DND-41 (cell line): ENCODE data around the gene APOC3.

Experiments used
- ATAC-seq: fragments of 200-7000 bp; cut with Tn5 transposase; 3 replicates; pipeline ENCODE4 v1.9.1; 2021; ENCODE audit warnings: low read depth; ENCODE audit not compliant: insufficient read depth
- DNase-seq: peaks from one replicate; pipeline ENCODE4 v3.0.0-alpha.2; 2020
- H2AFZ ChIP-seq: 2 replicates; pipeline ENCODE4 v1.6.0; 2012; ENCODE audit warnings: low read depth, low read length
- H3K27ac ChIP-seq: 2 replicates; pipeline ENCODE4 v1.5.1; 2012; ENCODE audit warnings: low read length, inconsistent platforms
- H3K27me3 ChIP-seq: fragments of 200-600 bp; sonication (generic); 2 replicates; pipeline ENCODE4 v1.6.0; 2012; ENCODE audit warnings: low read length, mild to moderate bottlenecking, inconsistent platforms; ENCODE audit not compliant: insufficient read depth, poor library complexity
- H3K36me3 ChIP-seq: 2 replicates; pipeline ENCODE4 v1.5.1; 2012; ENCODE audit warnings: low read length, inconsistent platforms; ENCODE audit not compliant: insufficient read depth
- H3K4me1 ChIP-seq: 2 replicates; pipeline ENCODE4 v1.5.1; 2012; ENCODE audit warnings: mild to moderate bottlenecking, low read length; ENCODE audit not compliant: insufficient read depth
- H3K4me2 ChIP-seq: 2 replicates; pipeline ENCODE4 v1.6.0; 2012; ENCODE audit warnings: mild to moderate bottlenecking, moderate library complexity, low read length, inconsistent platforms; ENCODE audit not compliant: insufficient read depth
- H3K4me3 ChIP-seq, 2 experiments: fragments of 200-600 bp in 1 of 2; shearing (Covaris generic) in 1 of 2; 2 replicates each; pipeline ENCODE4 v1.5.1; 2012 to 2016; ENCODE audit warnings: inconsistent platforms in 2 of 2, low read length in 2 of 2, mild to moderate bottlenecking in 2 of 2, low read depth in 1 of 2, moderate library complexity in 1 of 2
- H3K79me2 ChIP-seq: 2 replicates; pipeline ENCODE4 v1.6.0; 2012; ENCODE audit warnings: low read length, inconsistent platforms; ENCODE audit not compliant: insufficient read depth
- H3K9ac ChIP-seq: 2 replicates; pipeline ENCODE4 v1.6.0; 2012; ENCODE audit warnings: low read depth, mild to moderate bottlenecking, inconsistent platforms, low read length, moderate library complexity
- H3K9me3 ChIP-seq: 2 replicates; pipeline ENCODE4 v1.5.1; 2012; ENCODE audit warnings: low read length, moderate library complexity, mild to moderate bottlenecking, inconsistent platforms; ENCODE audit not compliant: insufficient read depth, severe bottlenecking
- H4K20me1 ChIP-seq: 2 replicates; pipeline ENCODE4 v1.6.0; 2012; ENCODE audit warnings: low read length; ENCODE audit not compliant: insufficient read depth
- CTCF ChIP-seq: IDR thresholded peaks from 2 replicates; pipeline ENCODE4 v1.5.1; 2012; ENCODE audit warnings: borderline replicate concordance, low read length, moderate library complexity, mild to moderate bottlenecking; ENCODE audit not compliant: poor library complexity, severe bottlenecking; ENCODE audit errors: extremely low read depth
- EZH2 ChIP-seq: IDR thresholded peaks from 3 replicates; pipeline ENCODE4 v1.6.1; 2012; ENCODE audit warnings: borderline replicate concordance, low read depth, mild to moderate bottlenecking, moderate library complexity, low read length, inconsistent platforms; ENCODE audit not compliant: severe bottlenecking

Gene APOC3

GRCh38 chr11:116860303-116860702 is 30.6 kb downstream of the APOC3 start:
- no peak overlapping the region for H3K4me3 ChIP-seq
- H2AFZ ChIP-seq = no peak overlapping the region
- H3K27me3 ChIP-seq = no peaks in the 10 kb centered on the region
- H3K9me3 ChIP-seq = no peaks in the 10 kb centered on the region
- H3K36me3 ChIP-seq = peaks cover 59% of the 10 kb centered on the region
- H3K4me1 ChIP-seq = peaks cover under 1% of the 10 kb centered on the region; the same call in 1 of the 2 replicates
- DNase-seq (no peak), ATAC-seq (no peak)
- no peak overlapping the region for H3K9ac ChIP-seq
- H3K4me2 ChIP-seq = no peak overlapping the region
- TF ChIP-seq EZH2 (no peak), CTCF (no peak)
- no peaks in the 10 kb centered on the region for H4K20me1 ChIP-seq
- no peak overlapping the region for H3K27ac ChIP-seq
- no peaks in the 10 kb centered on the region for H3K79me2 ChIP-seq

- Histone ChIP-seq H3K79me2 (no peaks in the 10 kb centered on the region), H4K20me1 (no peaks in the 10 kb centered on the region), H3K4me1 (no peaks in the 10 kb centered on the region), H3K27me3 (no peaks in the 10 kb centered on the region), H3K4me3 (no peak overlapping the region), H3K9ac (no peak overlapping the region), H3K27ac (no peak overlapping the region), H2AFZ (no peak overlapping the region), H3K9me3 (no peaks in the 10 kb centered on the region), H3K36me3 (peaks cover 59% of the 10 kb centered on the region), H3K4me2 (no peak overlapping the region)
- DNase-seq = no peak
- ATAC-seq = no peak
- TF ChIP-seq EZH2 (no peak), CTCF (no peak)
Observed at GRCh38 chr11:116861539-116861938, 31.8 kb downstream of the APOC3 start.

GRCh38 chr11:116862185-116862584 is 32.5 kb downstream of the APOC3 start:
- Histone ChIP-seq H2AFZ (no peak overlapping the region), H3K4me2 (no peak overlapping the region), H3K79me2 (no peaks in the 10 kb centered on the region), H3K9me3 (no peaks in the 10 kb centered on the region), H3K27me3 (no peaks in the 10 kb centered on the region), H3K27ac (no peak overlapping the region), H3K9ac (no peak overlapping the region), H3K4me3 (no peak overlapping the region), H3K4me1 (no peaks in the 10 kb centered on the region), H3K36me3 (peaks cover 65% of the 10 kb centered on the region), H4K20me1 (no peaks in the 10 kb centered on the region)
- no peak for TF ChIP-seq EZH2
- no peak for TF ChIP-seq CTCF
- DNase-seq = no peak
- no peak for ATAC-seq

GRCh38 chr11:116862951-116863350 is 33.2 kb downstream of the APOC3 start:
- Histone ChIP-seq H3K9me3 (no peaks in the 10 kb centered on the region), H3K79me2 (no peaks in the 10 kb centered on the region), H3K4me1 (no peaks in the 10 kb centered on the region), H2AFZ (no peak overlapping the region), H3K27me3 (no peaks in the 10 kb centered on the region), H3K4me3 (no peak overlapping the region), H3K36me3 (peaks cover 67% of the 10 kb centered on the region), H3K27ac (no peak overlapping the region), H3K4me2 (no peak overlapping the region), H3K9ac (no peak overlapping the region), H4K20me1 (no peaks in the 10 kb centered on the region)
- TF ChIP-seq CTCF (no peak), EZH2 (no peak)
- ATAC-seq = no peak
- no peak for DNase-seq
